ENCODE measurements around the gene HOTAIR. TPM values are rescaled to one million over a fixed set of nuclear protein-coding genes. Genes with fewer than 3 reads are reported as not detected.

Gene HOTAIR
- polyA plus RNA-seq, 1 donor from 2014 or later, result not detected

- Histone ChIP-seq H3K9ac (ENCODE audit: low read length) (no peak overlapping the region), H3K4me3 (ENCODE audit: low read length) (no peak overlapping the region), H3K4me2 (ENCODE audit: low read length) (no peak overlapping the region), H2AFZ (ENCODE audit: low read depth, low read length) (no peak overlapping the region), H3K36me3 (ENCODE audit: insufficient read depth, low read length) (no peaks in the 10 kb centered on the region), H3K27ac (ENCODE audit: low read length) (no peak overlapping the region), H3K9me3 (ENCODE audit: low read length) (no peaks in the 10 kb centered on the region), H3K9me2 (ENCODE audit: insufficient read depth, low read length) (no peaks in the 10 kb centered on the region), H3F3A (ENCODE audit: insufficient read depth, low read length, poor library complexity, severe bottlenecking) (no peaks in the 10 kb centered on the region), H3K79me2 (replicated peaks; ENCODE audit: insufficient read depth, low read length) (no peaks in the 10 kb centered on the region), H4K20me1 (ENCODE audit: insufficient read depth) (no peaks in the 10 kb centered on the region), H3K27me3 (ENCODE audit: insufficient read depth, low read depth, low read length) (peaks cover 99% of the 10 kb centered on the region)
- TF ChIP-seq EZH2 (IDR thresholded peaks at IDR 0.05; ENCODE audit: borderline replicate concordance, insufficient read depth, low read length, poor library complexity, severe bottlenecking) (no peak), POLR2AphosphoS5 (IDR thresholded peaks at IDR 0.05) (no peak), EP300 (conservative IDR thresholded peaks at IDR 0.05; ENCODE audit: poor library complexity, severe bottlenecking) (no peak), CTCF (IDR thresholded peaks at IDR 0.05; ENCODE audit: poor library complexity, severe bottlenecking) (no peak), TAF1 (IDR thresholded peaks at IDR 0.05; ENCODE audit: low read depth) (no peak), MXI1 (conservative IDR thresholded peaks at IDR 0.05; ENCODE audit: poor library complexity, severe bottlenecking) (no peak), RAD21 (conservative IDR thresholded peaks at IDR 0.05) (no peak), SMC3 (conservative IDR thresholded peaks at IDR 0.05; ENCODE audit: poor library complexity) (no peak), REST (IDR thresholded peaks at IDR 0.05; ENCODE audit: borderline replicate concordance) (no peak)
Measured at GRCh38 chr12:53976823-53977595, 2.3 kb upstream of the HOTAIR start.

GRCh38 chr12:53976172-53976822, 1.5 kb upstream of the HOTAIR start:
- H2AFZ ChIP-seq (ENCODE audit: low read depth, low read length), result no peak overlapping the region
- H3K4me2 ChIP-seq (ENCODE audit: low read length), result no peak overlapping the region
- H3K9me3 ChIP-seq (ENCODE audit: low read length), result no peaks in the 10 kb centered on the region
- no peak overlapping the region for H3K4me3 ChIP-seq (ENCODE audit: low read length)
- no peaks in the 10 kb centered on the region for H3K9me2 ChIP-seq (ENCODE audit: insufficient read depth, low read length)
- H3K27me3 ChIP-seq (ENCODE audit: insufficient read depth, low read depth, low read length), result peaks cover 99% of the 10 kb centered on the region
- no peak overlapping the region for H3K9ac ChIP-seq (ENCODE audit: low read length)
- no peaks in the 10 kb centered on the region for H3K36me3 ChIP-seq (ENCODE audit: insufficient read depth, low read length)
- H4K20me1 ChIP-seq (ENCODE audit: insufficient read depth), result no peaks in the 10 kb centered on the region
- no peak overlapping the region for H3K27ac ChIP-seq (ENCODE audit: low read length)
- no peaks in the 10 kb centered on the region for H3F3A ChIP-seq (ENCODE audit: insufficient read depth, low read length, poor library complexity, severe bottlenecking)
- H3K79me2 ChIP-seq (replicated peaks; ENCODE audit: insufficient read depth, low read length), result no peaks in the 10 kb centered on the region
- TF ChIP-seq EP300 (conservative IDR thresholded peaks at IDR 0.05; ENCODE audit: poor library complexity, severe bottlenecking) (no peak), TAF1 (IDR thresholded peaks at IDR 0.05; ENCODE audit: low read depth) (no peak), EZH2 (IDR thresholded peaks at IDR 0.05; ENCODE audit: borderline replicate concordance, insufficient read depth, low read length, poor library complexity, severe bottlenecking) (no peak), MXI1 (conservative IDR thresholded peaks at IDR 0.05; ENCODE audit: poor library complexity, severe bottlenecking) (no peak), RAD21 (conservative IDR thresholded peaks at IDR 0.05) (no peak), POLR2AphosphoS5 (IDR thresholded peaks at IDR 0.05) (no peak), REST (IDR thresholded peaks at IDR 0.05; ENCODE audit: borderline replicate concordance) (no peak), CTCF (IDR thresholded peaks at IDR 0.05; ENCODE audit: poor library complexity, severe bottlenecking) (no peak), SMC3 (conservative IDR thresholded peaks at IDR 0.05; ENCODE audit: poor library complexity) (no peak)
